BJ (cell line): ENCODE results near the gene MAP1B. TPM values are rescaled to one million over a fixed set of nuclear protein-coding genes. Genes with fewer than 3 reads are reported as not detected.

Experiments used
- CTCF ChIA-PET: fragments of 350-600 bp; formaldehyde crosslinking; extraction: SDS; loops from one replicate; lab custom pipeline; 2021; ENCODE audit warnings: antibody characterized with exemption, inconsistent platforms; lab: Yijun Ruan, JAX
- POLR2A ChIA-PET: fragments of 300-600 bp; sonication (Branson Sonifier 250); formaldehyde crosslinking; extraction: SDS; loops from one replicate; lab custom pipeline; 2021; ENCODE audit warnings: antibody characterized with exemption; lab: Charles Lee
- DNase-seq: peaks from one replicate; pipeline ENCODE4 v3.0.0-alpha.2; 2011; ENCODE audit warnings: low read depth
- H3K27me3 ChIP-seq: 2 replicates; pipeline ENCODE4 v1.6.0; 2011; ENCODE audit warnings: low read length; ENCODE audit not compliant: control insufficient read depth, insufficient read depth
- H3K36me3 ChIP-seq: 2 replicates; pipeline ENCODE4 v1.5.1; 2011; ENCODE audit warnings: low read length; ENCODE audit not compliant: control insufficient read depth, insufficient read depth
- H3K4me3 ChIP-seq: 2 replicates; pipeline ENCODE4 v1.5.1; 2011; ENCODE audit warnings: low read depth, mild to moderate bottlenecking, control low read depth, low read length
- CTCF ChIP-seq: IDR thresholded peaks from 2 replicates; pipeline ENCODE4 v1.5.1; 2011; ENCODE audit warnings: low read depth, mild to moderate bottlenecking, control low read depth, inconsistent platforms, low read length, moderate library complexity; ENCODE audit not compliant: insufficient read depth
- polyA plus RNA-seq: library from polyadenylated mRNA; depleted of rRNA; stranded (reverse); fragments of >200 nt; gene quantifications from 2 replicates; pipeline ENCODE4 v1.2.3, GENCODE V29; 2011

MAP1B gene
- polyA plus RNA-seq, 1 experiment: 27.1 TPM

GRCh38 chr5:72145348-72145747, 38.1 kb downstream of the MAP1B start:
- DNase-seq: no peak
- no peaks in the 10 kb centered on the region for H3K27me3 ChIP-seq
- ChIA-PET CTCF (interaction anchor here (0.7 to 0.8 kb wide), 2 partner anchors 21 to 124 kb away, joined by 3 to 4 read pairs; no protein-coding TSS in a partner anchor), POLR2A (no interaction called here)
- H3K4me3 ChIP-seq: no peak overlapping the region
- no peak for TF ChIP-seq CTCF
- H3K36me3 ChIP-seq: no peaks in the 10 kb centered on the region; the same call in 1 of the 2 replicates

- DNase-seq: no peak
- no peak for TF ChIP-seq CTCF
- Histone ChIP-seq H3K36me3 (no peaks in the 10 kb centered on the region; the same call in 1 of the 2 replicates), H3K27me3 (no peaks in the 10 kb centered on the region), H3K4me3 (no peak overlapping the region)
- ChIA-PET POLR2A (interaction anchor here (0.6 kb wide), 1 partner anchor 35 kb away, joined by 3 read pairs; no protein-coding TSS in a partner anchor), CTCF (no interaction called here)
Observed at GRCh38 chr5:72146056-72146455, 38.8 kb downstream of the MAP1B start.

- Histone ChIP-seq H3K36me3 (no peaks in the 10 kb centered on the region; the same call in 1 of the 2 replicates), H3K27me3 (no peaks in the 10 kb centered on the region), H3K4me3 (no peak overlapping the region)
- ChIA-PET CTCF (no interaction called here), POLR2A (no interaction called here)
- no peak for TF ChIP-seq CTCF
- no peak for DNase-seq
Observed at GRCh38 chr5:72147569-72147968, 40.3 kb downstream of the MAP1B start.

- DNase-seq: no peak
- ChIA-PET POLR2A (no interaction called here), CTCF (interaction anchor here (1.0 to 1.6 kb wide), 3 partner anchors 79 to 131 kb away, joined by 3 to 5 read pairs (median 4); no protein-coding TSS in a partner anchor)
- peak; percentile 16; the same call in 1 of the 2 replicates for TF ChIP-seq CTCF
- Histone ChIP-seq H3K27me3 (no peaks in the 10 kb centered on the region), H3K4me3 (no peak overlapping the region), H3K36me3 (no peaks in the 10 kb centered on the region; the same call in 1 of the 2 replicates)
Observed at GRCh38 chr5:72149742-72150141, 42.5 kb downstream of the MAP1B start.

- ChIA-PET POLR2A (no interaction called here), CTCF (interaction anchor here (1.2 kb wide), 1 partner anchor 77 kb away, joined by 3 read pairs; no protein-coding TSS in a partner anchor)
- no peak for DNase-seq
Observed at GRCh38 chr5:72151169-72151568, 43.9 kb downstream of the MAP1B start.

More at GRCh38 chr5:72151169-72151568, 43.9 kb downstream of the MAP1B start:
- TF ChIP-seq CTCF: no peak
- Histone ChIP-seq H3K27me3 (no peaks in the 10 kb centered on the region), H3K4me3 (no peak overlapping the region), H3K36me3 (no peaks in the 10 kb centered on the region; the same call in 1 of the 2 replicates)
